GM13977 (cell line): Measurements from ENCODE around the gene CASTOR1.

ENCODE experiments used
- DNase-seq: peaks from one replicate; pipeline ENCODE4 v3.0.0; 2012; ENCODE audit warnings: low spot score
- in situ Hi-C: fragments of 300-500 bp; cut with MboI; formaldehyde crosslinking; loops from one replicate; pipeline ENCODE4 v1.12.0; 2022; ENCODE audit warnings: low sequenced_read_pairs, low pct_unique_long_range_greater_than_20kb, mixed read lengths, inconsistent platforms; ENCODE audit not compliant: unreplicated experiment
- TF ChIP-seq, protein P1 (sequence below): IDR thresholded peaks from 2 replicates; pipeline ENCODE4 v1.5.1; 2012; ENCODE audit warnings: mild to moderate bottlenecking, control low read depth; ENCODE audit not compliant: insufficient read depth; ENCODE audit errors: extremely low read depth, missing control alignments

The CASTOR1 gene

DNA sequence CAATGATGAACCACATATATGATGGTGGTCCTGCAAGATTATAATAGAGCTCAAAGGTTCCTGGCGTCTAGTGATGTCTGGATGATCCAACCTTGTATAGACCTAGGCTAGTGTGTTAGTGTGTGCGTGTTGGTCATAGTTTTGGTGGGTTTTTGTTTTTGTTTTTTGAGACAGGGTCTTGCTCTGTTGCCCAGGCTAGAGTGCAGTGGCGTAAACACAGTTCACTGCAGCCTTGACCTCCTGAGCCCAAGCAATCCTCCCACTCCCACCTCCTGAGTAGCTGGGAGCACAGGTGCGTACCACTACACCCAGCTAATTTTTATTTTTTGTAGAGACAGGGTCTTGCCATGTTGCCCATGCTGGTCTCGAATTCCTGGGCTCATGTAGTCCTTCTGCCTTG, 9.4 kb downstream of the CASTOR1 start:
- TF ChIP-seq, protein P1, sequence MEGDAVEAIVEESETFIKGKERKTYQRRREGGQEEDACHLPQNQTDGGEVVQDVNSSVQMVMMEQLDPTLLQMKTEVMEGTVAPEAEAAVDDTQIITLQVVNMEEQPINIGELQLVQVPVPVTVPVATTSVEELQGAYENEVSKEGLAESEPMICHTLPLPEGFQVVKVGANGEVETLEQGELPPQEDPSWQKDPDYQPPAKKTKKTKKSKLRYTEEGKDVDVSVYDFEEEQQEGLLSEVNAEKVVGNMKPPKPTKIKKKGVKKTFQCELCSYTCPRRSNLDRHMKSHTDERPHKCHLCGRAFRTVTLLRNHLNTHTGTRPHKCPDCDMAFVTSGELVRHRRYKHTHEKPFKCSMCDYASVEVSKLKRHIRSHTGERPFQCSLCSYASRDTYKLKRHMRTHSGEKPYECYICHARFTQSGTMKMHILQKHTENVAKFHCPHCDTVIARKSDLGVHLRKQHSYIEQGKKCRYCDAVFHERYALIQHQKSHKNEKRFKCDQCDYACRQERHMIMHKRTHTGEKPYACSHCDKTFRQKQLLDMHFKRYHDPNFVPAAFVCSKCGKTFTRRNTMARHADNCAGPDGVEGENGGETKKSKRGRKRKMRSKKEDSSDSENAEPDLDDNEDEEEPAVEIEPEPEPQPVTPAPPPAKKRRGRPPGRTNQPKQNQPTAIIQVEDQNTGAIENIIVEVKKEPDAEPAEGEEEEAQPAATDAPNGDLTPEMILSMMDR, result no peak
- in situ Hi-C loops, result loop anchor here (10.0 kb wide), 1 partner anchor 105 kb away; the partner anchor contains the start of gene RNF215
- DNase-seq, result no peak

DNA sequence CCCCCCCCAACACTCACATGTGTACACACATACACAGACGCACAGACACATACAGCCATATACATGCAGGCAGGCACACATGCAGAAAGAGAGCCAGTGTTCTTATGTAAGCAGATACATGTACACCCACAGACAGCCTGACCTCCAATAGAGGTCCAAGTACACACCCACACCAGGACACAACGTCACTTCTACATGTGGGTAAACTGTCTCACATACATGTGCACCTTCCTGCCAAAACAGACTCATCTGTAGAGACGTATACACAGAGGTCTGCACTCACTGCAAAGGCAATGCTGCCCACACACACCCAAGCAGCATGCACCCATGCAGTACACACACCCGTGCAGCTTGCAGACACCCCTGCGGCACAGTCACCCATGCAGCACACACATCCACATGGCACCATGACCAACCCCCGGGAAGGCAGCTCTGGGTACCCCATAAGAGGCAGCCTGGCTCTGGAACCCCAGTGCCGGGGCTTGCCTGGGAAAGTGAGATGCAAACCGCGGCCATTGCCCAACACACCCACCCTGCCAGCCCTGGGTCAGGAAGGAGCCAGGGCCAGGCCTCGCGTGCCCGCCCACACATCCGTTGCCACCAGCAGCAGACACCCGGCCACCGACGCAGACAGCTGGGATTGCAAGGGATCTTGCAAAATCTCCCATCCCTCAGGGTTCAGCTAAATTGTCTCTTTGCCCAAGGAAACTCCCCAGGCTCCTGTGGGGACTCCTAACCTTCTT, 10.1 kb downstream of the CASTOR1 start:
- in situ Hi-C loops, result no loop called here
- TF ChIP-seq, protein P1, result no peak
- DNase-seq, result no peak

DNA sequence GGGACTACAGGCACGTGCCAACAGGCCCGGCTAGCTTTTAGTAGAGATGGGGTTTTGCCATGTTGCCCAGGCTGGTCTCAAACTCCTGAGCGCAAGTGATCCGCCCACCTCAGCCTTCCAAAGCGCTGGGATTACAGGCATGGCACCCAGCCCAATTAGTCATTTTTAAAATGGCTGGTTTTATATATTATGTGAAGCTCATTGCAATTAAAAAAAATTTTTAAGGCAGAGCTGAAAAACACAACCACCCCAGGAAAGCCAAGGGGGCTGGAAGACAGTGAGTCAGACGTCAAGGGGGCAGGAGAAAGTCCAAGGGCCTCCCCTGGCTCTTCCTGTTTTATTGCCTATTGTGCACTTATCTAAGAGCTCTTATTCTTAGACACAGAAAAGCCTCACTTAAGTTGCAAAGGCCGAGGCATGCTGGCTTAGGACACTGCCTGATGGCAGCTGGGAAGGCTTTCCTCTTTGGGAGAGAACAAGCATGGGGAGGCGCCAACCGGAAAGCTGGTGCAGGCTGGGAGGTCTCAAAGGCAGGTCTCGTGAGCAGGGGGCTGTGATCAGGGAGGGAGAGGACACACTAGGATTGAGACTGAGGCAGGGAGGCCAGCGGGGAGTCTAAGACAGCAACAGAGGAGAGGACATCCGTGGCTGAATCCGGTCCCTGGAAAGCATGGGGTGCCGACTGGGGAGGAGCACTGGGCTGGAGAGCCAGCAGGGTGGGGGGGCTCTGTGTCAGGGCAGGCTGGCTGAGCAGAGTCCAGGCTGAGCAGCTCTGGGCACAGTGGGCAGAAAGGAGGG, 11.6 kb downstream of the CASTOR1 start:
- DNase-seq, result no peak
- TF ChIP-seq, protein P1, result no peak

DNA sequence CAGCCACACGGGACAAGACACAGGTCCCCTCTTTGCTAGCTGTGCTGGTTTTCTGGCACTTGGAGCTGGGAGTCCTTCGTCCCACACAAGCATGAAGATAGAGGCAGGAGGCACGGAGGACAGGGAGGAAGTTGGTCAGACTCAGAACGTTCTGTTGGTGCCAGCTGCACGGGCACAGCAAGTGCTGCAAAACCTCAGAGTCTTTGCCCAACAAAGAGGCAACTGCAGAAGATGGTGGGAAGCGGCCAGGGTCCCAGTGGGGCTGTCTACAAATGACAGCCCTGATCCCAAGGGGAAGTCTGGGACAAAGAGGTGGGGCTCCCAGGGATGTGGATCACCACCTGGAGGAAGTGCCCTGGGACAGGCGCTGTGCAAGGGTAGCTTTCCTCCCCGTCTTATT, 13.3 kb downstream of the CASTOR1 start:
- TF ChIP-seq, protein P1, result no peak
- in situ Hi-C loops, result no loop called here
- DNase-seq, result no peak

More for the DNA sequence above, 11.6 kb downstream of the CASTOR1 start:
- in situ Hi-C loops, result no loop called here

DNA sequence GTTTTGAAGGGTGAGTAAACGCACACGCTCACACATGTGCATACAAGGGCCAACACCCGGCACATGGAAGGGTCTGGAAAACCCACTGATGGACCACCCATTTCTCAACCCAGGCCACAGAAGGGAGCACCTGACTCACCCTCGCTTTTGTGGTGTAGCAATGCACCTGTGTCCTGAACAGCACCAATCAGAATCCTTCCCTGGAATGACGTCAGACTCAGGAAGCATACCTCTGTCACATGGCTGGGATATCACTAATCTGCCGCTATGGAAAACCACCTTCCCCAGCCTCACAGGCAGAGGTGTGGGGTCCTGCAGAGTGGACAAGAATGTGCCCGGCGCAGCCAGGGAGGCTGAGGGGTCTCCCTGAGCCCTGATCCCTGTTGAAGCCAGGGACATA, 13.7 kb downstream of the CASTOR1 start:
- no peak for DNase-seq
- TF ChIP-seq, protein P1, result no peak
- in situ Hi-C loops, result no loop called here

DNA sequence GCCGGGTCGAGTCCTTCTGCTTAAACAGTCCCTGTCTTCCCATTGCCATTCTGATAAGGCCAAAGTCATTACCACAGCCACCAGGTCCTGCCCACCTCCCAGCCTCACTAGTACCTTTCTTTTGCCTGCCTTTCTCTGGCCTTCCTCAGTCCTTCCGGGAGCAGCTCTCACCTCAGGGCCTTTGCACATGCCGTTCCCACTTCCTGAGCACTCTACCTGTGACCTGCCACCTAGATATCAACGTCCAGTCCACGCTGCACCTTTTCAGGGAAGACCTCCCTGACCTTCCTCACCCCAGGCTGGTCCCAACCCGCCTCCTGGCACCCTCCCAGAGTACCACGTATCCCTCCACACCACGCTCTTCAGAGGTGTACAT, 14.9 kb downstream of the CASTOR1 start:
- TF ChIP-seq, protein P1, result no peak
- in situ Hi-C loops, result no loop called here

More for the DNA sequence above, 14.9 kb downstream of the CASTOR1 start:
- no peak for DNase-seq
